MM.1S (cell line): ENCODE data around the gene EGLN1.

ENCODE experiments used
- CTCF ChIP-seq: fragments of 300-600 bp; sonication (generic); IDR thresholded peaks from 2 replicates; pipeline ENCODE4 v1.5.1; 2016; ENCODE audit warnings: antibody characterized with exemption, low read length, mixed read lengths
- EZH2 ChIP-seq: fragments of 300-600 bp; sonication (generic); optimal IDR thresholded peaks from 2 replicates; pipeline ENCODE3; 2017; ENCODE audit warnings: low read depth, mild to moderate bottlenecking, antibody characterized with exemption, low read length, mixed read lengths
- EZH2phosphoT487 ChIP-seq: fragments of 300-600 bp; sonication (generic); IDR thresholded peaks from 2 replicates; pipeline ENCODE4 v1.6.1; 2018; ENCODE audit warnings: antibody characterized with exemption, low read length

DNA sequence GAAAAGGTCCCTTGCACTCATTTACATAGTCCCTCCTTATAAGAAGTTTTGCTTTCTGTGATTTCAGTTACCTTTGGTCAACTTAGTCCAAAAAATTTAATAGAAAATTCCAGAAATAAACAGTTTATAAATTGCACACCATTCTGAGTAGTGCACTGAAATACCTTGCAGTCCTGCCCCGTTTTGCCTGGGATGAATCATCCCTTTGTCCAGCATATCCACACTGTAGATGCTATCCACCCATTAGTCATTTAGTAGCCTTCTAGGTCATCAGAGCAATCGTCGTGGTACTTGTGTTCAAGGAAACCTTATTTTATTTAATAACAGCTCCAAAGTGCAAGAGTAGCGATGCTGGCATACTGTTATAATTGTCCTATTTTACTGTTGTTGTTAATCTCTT is 46.0 kb downstream of the EGLN1 start:
- TF ChIP-seq CTCF (no peak), EZH2 (no peak), EZH2phosphoT487 (no peak)
